ENCODE measurements around the gene ATXN3.

ATXN3 gene

DNA sequence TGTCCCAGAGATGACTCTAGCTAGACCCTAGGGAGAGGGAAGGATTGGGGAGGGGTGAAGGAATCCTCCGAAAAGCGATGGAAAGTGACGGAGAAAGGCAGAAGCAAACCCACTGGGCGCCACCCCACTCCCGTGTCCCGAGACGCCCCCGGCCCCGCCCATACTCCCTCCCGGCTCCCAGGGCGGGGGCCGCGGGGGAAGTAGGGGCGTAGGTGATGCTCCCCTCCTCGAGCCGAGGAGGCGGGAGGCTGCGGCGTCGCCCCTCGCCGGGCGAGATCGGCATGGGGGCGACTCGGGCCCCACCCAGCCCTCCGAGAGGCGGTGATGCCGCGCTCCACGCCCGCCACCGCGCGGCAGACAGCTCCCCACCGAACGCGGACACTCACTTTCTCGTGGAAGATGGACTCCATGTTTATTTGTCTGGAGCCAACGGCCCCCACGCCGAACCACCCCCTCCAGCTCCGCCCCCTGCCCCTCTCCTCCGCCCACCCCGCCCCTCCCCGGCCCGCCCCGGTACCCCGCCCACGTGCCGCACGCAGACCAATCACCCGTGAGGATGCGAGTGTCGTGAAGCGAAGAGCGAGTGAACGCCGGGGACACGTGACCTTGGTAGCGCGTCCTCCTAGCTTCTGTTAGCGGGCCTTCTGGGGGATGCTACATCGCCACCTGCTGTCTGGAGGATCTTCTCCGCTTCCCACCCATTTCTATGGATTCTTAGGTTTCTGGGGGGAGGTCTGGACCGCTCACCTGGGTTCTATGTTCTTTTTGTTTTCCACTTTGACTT, at the start of gene ATXN3:
TSS of gene ATXN3 (minus strand) at position 440 of the 784 bp plus-strand sequence. CDS start at position 410, 30 bp downstream.
- DNase-seq (ENCODE audit: low read depth): peak; percentile 90

DNA sequence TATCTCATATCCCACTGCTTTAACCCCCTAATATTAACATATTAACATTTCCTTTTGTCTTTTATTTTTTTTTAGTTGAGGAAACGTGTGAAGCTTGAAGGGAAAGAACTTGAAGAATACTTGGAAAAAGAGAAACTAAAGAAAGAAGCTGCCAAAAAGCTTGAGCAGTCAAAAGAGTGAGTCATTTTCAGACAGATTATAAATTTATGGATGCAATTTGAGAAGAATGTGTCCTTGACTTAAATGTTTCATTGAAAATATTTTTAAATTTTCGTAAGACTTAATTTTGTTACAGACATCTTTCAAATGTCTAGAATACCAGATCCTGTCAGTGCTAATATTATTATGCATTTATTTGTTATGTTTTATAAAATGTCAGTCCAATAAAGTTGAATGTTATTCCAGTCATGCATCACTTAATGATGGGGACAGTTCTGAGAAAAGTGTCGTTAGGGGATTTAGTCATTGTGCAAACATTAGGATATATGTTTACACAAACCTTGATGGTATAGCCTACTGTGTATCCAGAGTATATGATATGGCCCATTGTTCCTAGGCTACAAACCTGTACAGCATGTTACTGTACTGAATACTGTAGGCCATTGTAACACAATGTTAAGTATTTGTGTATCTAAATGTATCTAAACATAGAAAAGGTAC, 48.0 kb upstream of the ATXN3 start:
- DNase-seq (ENCODE audit: low read depth): no peak

DNA sequence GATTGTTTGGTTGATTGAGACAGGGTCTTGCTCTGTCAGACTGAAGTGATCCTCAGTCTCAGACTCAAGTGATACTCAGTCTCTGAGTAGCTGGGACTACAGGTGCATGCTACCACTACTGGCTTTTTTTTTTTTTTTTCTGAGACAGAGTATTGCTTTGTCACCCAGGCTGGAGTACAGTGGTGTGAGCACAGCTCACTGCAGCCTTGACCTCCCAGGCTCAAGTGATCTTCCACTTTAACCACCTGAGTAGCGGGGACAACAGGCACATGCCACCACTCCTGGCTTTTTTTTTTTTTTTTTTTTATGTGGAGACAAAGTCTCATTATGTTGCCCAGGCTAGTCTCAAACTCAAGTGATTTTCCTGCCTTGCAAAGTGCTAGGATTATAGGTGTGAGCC, 47.2 kb upstream of the ATXN3 start:
- no peak for DNase-seq (ENCODE audit: low read depth)

DNA sequence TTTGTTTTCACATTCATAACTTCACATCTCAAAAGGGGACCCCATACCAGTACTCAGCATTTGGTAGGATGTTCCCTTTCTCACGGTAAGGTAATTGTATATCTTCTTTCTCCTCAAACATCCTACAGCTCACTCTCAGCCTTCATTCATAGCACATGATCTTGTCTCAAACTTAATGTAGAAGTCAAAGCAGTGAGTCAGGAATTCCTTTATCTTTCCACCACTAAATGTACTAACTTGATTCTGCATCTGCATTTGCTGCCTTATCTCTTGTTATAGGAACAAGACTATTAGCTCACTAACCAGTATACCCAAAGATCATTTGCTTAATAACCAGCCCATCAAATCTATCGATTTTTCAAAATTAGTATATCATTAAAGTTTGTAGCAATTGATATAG, 38.3 kb upstream of the ATXN3 start:
- no peak for DNase-seq (ENCODE audit: low read depth)

DNA sequence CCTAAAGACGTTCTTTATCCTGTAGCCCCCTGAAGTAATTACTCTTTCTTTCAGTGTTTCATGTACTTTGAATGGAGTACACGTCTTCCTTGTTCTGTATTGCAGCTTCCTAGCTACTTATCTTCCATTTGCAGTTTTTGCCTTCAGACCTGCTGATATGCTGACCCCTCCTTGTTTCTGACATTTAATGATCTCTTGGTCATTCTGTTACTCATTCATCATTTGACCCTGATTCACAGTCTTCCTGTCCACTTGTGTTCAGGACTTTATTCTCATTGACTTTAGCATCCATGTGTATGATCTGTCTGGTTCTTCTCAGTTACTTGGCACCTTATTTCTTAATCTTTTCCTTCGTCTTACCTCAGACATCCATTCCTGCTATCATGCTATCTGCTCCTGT, 37.6 kb upstream of the ATXN3 start:
- no peak for DNase-seq (ENCODE audit: low read depth)

DNA sequence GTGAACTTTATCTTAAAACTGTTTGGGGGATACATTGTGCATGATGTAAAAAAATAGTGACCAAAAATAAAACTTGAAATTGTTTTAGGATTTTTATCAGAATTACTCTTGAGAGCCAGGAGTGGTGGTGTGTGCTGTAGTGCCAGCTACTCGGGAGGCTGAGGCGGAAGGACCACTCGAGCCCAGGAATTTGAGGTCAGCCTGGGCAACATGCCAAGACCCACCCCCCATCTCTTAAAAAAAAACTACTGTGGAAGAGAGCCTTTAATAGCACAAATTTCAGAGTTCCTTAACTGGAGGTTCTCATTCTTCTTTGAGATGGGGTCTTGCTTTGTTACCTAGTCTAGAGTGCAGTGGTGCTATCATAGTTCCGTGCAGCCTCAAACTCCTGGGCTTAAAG, 36.9 kb upstream of the ATXN3 start:
- DNase-seq (ENCODE audit: low read depth): no peak

DNA sequence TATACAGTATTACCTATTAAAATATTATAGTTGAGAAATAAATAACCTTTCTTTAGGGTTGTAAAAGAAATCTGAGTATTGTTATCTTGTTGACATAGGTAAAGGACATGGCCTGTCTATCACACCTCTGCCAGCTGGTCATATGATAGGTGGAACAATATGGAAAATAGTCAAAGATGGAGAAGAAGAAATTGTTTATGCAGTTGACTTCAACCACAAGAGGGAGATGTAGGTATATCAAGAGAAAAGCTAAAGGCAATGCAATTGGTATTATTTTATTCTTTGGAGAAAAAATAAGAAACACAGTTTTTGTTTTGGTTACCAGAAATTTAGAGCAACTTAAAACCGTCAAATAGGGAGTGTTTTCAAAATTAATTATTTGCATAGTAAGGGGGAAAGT, 28.9 kb upstream of the ATXN3 start:
- no peak for DNase-seq (ENCODE audit: low read depth)

DNA sequence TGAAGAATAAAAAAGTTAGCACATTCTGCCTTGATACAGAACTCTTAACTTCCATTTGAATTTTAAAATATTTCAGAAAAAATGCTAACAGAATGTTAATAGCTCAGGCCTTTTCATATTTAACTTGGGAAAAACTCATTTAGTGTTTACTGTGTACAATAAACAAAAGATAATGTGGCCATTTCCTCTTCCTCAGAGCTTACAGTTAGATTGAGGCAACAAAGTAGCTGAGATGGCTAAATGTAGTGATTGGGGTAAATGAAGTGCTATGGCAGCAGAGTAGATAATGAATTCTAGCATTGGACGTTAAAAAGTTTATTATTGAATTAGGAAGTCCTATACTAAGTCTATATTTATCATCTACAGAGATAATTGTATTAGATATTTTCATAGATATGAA, 28.1 kb upstream of the ATXN3 start:
- no peak for DNase-seq (ENCODE audit: low read depth)

DNA sequence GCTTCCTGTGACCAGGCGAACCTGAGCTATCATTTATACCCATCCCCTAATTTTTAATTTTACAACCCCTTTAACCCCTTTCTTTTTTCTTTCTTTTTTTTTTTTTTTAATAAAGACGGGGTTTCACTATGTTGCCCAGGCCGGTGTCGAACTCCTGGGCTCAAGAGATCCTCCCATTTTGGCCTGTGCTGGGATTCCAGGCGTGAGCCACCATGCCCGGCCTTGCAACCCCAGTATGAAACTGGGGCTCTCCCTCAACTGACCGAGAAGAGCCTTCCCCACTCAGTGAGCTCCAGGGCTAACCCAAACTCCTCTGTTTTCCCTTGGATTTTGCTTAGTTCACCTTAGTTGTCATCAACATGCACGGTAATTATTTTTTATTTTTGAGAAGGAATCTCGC, 16.4 kb upstream of the ATXN3 start:
- DNase-seq (ENCODE audit: low read depth): no peak

DNA sequence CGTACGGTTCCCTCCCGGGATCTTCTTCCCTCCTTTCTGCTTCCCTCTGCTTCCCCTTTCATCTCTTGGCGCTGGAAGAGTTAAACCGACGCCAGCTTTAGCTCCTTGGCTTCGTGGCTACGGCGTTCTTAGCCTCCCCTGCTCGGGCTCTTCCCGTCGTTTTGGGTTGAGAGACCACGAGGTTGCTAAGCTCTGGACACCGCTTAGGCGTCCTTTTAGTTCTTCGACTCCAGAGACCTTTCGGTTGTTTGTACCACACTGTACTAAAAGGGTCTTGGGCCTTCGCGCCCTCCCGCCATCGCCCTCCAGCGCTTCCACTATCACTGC, 15.9 kb upstream of the ATXN3 start:
- no peak for DNase-seq (ENCODE audit: low read depth)

DNA sequence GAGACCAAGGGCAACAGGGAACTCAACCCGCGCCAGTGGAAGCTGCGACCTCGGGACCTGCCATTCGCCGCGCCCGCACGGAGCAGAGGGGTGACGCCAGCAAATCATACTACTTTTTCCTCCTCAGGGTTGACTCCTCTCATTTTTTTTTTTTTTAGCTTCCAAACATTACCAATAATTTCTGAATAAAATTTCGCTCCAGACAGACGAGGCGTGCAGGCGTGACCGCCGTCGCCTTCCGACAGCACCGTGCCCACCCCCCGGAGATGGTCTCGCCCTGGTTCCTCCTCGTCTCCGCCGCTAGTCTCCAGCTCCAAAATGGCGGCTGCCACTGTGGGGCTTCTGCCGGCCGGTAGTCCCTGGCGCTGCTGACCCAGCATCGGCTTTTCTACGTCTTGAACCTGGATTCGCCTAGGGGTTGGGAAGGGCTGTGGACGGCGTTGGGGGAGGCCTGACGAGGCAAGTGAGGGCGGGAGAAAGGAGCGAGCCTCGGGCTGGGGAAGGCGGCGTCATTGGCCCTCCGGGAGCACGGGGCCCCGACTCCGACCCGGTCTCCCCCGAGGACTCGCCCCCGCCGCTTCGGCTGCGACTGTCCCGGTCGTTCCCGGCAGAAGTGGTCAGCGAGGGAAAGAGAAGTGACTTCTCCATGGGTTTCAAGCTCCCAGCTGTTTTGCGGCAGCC, 15.4 kb upstream of the ATXN3 start, which contains the start of the genes CPSF2 and NDUFB1:
TSS of gene CPSF2 (plus strand) at position 300 of the 681 bp plus-strand sequence. CDS start 9,016 bp downstream, outside the sequence.
TSS of gene NDUFB1 (minus strand) at position 37 of the 681 bp plus-strand sequence. CDS start 4,069 bp downstream, outside the sequence.
- DNase-seq (ENCODE audit: low read depth): peak; percentile 68

DNA sequence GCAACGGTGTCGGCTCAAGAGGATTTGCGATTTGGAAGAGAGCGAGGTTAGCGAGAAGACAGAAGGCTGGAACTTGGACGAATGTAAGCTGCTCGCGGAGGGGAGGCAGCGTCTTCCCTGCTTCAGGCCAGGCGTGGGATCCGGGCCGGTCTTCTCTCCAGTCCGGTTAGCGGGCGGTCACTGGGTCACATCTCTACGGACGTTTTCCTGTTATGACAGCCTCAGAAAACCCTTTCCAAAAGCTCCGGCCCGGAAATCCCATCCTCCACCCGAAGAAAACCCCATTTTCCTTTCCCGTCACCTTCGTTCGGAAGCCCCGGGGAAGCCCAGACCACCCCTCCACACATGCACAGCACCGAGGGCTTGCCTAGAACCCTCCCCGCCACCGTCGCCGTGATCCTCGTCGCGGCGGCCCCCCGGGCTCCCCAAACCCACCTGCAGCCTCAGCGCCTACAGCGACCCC, 14.9 kb upstream of the ATXN3 start:
- no peak for DNase-seq (ENCODE audit: low read depth)

DNA sequence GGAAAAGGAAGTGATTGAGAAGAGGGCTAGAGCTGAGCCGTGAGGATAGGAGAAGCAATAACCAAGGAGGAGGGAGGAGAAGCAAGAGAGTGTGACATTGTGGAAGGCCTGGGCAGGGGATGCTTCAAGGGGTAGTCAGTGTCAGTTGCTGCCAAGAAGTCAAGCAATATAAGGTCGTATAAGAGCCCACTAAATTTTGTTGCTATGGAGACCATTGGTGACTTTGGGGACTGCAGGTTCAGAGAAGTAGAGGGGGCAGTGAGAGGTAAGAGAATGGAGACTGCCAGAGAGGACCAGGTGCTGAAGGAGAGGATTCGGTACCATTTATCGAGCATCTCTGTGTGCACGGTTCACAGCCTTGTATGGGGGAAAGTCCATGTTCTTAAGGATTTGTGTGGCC, 3.1 kb upstream of the ATXN3 start:
- DNase-seq (ENCODE audit: low read depth): no peak

DNA sequence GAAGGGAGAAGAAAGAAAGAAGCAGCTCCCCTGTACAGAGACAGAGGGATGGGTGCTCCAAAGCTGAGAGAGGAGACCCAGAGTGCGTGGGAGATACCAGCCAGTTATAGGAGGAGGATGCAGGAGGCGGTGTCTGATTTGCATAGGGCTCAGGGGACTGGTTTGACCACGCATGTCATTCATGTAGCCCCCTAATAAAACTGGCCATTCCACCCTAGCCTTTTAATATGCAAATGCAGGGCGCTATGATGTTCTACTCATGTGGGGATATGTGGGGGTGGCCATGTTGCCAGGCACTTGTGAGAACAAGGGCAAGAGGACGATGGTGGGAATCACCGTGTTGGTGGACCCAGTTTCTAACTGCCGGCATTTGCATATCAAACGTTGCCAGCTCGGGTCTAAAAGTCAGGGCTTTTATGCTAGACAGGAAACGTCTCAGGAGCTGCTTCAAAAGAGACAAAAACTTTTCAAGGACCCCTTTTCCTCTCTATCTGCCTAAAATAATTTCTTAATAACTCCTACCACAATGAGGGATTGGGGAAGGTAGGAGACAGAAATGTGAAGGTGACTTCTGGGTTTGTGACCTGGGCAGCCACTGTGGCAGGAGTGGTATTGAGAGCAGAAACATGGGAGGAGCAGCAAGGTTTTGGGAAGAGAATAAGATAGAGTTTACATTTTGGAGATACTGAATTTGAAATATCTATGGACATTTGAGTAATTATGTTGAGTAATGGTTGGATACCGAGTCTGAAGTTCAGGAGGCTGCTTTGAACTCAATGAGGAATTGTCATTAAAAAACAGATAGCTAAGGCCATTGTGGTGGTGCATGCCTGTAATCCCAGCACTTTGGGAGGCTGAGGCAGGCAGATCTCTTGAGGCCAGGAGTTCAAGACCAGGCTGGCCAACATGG, 2.2 kb upstream of the ATXN3 start:
- no peak for DNase-seq (ENCODE audit: low read depth)

DNA sequence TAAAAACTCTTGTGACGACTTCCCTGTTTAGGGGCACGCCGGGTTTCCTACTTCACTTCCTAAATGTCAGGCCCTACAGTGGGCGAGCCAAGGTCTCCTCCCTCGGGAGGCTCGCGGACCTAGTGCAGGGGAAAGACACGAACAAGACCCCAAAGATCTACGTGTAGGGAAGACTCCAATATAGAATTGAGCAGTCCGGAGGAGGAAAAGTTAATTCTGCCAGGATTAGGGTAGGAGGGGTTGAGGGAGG, 564 bp downstream of the ATXN3 start:
- no peak for DNase-seq (ENCODE audit: low read depth)

DNA sequence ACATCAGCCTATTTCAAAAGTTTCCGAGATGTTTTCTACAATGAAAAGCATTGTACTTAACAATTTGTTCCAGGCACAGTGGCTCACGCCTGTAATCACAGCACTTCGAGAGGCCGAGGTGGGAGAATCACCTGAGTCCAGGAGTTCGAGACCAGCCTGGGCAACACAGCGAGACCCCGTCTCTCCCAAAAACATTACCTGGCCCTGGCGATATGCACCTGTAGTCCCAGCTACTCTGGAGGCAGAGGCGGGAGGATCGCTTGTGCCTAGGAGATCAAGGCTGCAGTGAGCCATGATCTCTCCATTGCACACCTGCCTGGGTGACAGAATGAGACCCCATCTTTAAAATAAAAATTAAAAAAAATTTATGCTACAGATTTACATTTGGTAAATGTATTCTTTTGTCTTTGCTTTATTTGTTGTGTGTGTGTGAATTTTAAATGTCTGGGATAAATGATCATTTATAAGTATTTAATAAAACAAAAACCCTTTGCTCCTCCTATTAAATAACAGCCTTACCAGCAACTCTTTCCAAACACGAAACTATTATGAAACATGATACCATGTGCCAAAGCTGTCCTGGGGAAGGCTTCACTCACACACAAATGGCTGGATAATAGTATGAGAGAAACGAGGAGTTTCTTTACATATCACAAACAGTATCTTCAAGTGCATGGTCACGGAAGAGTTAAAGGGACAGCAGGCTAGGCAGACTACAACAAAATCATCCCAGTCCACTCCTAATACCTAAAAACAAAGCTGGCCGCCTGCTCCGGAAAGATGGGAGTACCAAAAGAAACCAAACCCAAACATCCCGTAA, 1.1 kb downstream of the ATXN3 start:
- DNase-seq (ENCODE audit: low read depth): no peak

DNA sequence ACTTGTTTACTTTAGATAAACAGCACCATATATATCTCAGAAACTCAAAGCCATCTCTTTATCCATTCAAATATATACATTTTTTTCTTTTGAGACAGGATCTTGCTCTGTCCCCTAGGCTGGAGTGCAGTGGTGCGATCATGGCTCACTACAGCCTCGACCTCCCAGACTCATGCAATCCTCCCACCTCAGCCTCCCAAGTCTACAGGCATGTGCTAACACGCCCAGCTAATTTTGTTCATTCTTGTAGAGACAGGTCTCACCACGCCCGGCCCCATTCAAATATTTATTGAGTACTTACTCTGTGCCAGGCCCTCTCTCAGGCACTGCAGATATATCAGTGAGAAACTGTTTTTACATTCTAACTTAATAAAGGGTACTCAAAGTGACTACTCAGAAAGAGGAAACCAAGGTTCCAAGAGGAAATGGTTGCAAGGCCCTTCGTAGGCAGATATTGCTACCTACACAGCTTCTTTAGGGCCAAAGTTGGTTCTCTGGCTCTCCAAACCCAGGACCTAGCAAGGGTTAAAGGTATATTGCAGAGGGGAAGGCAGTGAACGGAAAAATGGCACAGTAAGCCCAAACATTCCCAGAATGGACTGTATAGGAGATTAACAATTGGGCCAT, 2.9 kb downstream of the ATXN3 start:
- DNase-seq (ENCODE audit: low read depth): no peak

DNA sequence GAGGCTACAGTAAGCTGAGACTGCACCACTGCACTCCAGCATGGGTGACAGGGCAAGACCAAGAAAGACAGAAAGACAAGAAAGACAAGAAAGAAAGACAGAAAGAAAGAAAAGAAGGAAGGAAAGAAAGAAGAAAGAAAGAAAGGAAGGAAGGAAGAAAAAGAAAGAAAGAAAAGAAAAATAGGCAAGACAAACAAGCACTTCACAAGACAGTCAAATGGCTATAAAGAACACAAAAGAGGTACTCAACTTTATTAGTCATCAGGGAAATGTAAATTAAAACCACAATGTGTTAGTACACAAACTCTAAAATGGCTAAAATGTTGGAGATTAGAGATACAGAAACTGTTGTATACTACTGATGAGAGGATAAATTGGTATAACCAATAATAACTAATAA, 6.6 kb downstream of the ATXN3 start:
- DNase-seq (ENCODE audit: low read depth): no peak

DNA sequence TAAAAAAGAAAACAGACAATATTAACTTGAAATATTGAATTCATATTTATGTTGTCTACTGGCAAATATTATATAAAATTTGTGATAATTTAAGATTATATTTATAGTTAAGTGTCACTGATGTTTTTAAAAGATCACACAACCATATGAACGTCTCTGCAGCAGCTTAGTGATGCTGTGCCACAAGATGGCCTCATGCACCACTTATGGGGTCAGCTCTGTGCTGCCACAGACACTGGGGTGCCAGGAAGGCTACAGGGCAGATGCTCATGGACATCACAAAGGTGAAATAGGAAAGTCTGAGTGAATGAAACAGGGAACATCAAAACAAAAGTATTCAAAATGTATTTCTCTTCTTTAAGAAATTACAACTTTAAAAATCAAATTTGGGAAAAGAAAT, 13.1 kb downstream of the ATXN3 start:
- no peak for DNase-seq (ENCODE audit: low read depth)

DNA sequence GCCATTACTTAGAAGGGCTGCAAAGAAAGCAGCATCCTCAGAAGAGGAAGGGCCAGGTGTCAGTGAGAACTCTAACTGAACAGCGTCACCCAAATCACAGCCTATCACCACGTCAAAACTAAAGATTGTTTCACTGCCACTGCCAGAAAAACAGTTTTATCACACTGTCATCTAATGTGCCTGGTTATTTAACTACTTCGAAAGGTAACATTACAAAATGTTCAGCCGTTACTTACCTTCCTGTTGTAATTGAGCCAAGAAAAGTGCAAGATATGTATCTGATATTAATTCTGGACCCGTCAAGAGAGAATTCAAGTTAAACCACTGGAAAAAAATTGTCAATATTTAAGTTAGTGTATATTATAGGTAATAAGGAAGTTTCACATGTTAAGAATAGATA, 17.9 kb downstream of the ATXN3 start:
- no peak for DNase-seq (ENCODE audit: low read depth)

DNA sequence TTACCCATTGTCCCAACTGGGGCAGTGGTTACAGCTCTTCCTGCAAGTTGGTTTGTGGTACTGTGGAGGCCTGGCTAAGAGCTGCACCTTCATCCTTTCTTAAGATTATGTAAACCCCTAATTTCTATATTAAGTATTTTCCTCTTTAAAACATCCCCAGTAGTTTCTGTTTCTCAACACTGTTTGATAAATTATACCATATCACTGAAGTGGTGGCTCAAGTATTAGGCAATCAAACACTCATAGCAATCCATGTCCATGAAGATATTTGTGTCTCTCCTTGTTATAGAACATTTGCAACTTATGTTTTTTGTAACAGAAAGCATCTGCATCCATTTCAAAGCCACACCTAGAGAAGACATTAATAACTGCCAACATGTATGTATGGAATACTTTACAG, 31.8 kb downstream of the ATXN3 start:
- no peak for DNase-seq (ENCODE audit: low read depth)
